VCaP (cell line): ENCODE data around the gene LRRFIP1.

Experiments used
- H3K27ac ChIP-seq: fragments of 450-650 bp; 2 replicates; pipeline ENCODE4 v1.5.1; 2017
- TF ChIP-seq, protein P1 (sequence below): fragments of 450-650 bp; conservative IDR thresholded peaks from 2 replicates; pipeline ENCODE4 v1.5.1; 2017; ENCODE audit warnings: mild to moderate bottlenecking, moderate library complexity

The LRRFIP1 gene

DNA sequence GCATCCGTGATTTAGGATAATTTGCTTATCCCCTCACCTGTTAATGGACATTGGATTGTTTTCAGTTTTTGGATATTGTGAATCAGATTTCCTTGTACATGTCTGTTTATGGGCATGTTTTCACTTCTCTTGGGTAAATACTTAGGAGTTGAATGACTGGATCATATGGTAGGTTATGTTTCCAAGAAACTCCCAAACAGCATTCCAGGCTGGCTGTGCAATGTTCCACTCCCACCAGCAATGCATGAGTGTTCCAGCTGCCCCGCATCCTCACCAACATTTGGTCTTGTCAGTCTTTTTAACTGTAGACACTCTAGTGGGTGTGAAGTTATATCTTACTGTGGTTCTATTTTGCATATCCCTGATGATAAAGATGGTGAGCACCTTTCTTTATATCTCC lies 8.9 kb upstream of the LRRFIP1 start:
- TF ChIP-seq, protein P1, sequence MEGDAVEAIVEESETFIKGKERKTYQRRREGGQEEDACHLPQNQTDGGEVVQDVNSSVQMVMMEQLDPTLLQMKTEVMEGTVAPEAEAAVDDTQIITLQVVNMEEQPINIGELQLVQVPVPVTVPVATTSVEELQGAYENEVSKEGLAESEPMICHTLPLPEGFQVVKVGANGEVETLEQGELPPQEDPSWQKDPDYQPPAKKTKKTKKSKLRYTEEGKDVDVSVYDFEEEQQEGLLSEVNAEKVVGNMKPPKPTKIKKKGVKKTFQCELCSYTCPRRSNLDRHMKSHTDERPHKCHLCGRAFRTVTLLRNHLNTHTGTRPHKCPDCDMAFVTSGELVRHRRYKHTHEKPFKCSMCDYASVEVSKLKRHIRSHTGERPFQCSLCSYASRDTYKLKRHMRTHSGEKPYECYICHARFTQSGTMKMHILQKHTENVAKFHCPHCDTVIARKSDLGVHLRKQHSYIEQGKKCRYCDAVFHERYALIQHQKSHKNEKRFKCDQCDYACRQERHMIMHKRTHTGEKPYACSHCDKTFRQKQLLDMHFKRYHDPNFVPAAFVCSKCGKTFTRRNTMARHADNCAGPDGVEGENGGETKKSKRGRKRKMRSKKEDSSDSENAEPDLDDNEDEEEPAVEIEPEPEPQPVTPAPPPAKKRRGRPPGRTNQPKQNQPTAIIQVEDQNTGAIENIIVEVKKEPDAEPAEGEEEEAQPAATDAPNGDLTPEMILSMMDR: no peak
- H3K27ac ChIP-seq: no peak overlapping the region

DNA sequence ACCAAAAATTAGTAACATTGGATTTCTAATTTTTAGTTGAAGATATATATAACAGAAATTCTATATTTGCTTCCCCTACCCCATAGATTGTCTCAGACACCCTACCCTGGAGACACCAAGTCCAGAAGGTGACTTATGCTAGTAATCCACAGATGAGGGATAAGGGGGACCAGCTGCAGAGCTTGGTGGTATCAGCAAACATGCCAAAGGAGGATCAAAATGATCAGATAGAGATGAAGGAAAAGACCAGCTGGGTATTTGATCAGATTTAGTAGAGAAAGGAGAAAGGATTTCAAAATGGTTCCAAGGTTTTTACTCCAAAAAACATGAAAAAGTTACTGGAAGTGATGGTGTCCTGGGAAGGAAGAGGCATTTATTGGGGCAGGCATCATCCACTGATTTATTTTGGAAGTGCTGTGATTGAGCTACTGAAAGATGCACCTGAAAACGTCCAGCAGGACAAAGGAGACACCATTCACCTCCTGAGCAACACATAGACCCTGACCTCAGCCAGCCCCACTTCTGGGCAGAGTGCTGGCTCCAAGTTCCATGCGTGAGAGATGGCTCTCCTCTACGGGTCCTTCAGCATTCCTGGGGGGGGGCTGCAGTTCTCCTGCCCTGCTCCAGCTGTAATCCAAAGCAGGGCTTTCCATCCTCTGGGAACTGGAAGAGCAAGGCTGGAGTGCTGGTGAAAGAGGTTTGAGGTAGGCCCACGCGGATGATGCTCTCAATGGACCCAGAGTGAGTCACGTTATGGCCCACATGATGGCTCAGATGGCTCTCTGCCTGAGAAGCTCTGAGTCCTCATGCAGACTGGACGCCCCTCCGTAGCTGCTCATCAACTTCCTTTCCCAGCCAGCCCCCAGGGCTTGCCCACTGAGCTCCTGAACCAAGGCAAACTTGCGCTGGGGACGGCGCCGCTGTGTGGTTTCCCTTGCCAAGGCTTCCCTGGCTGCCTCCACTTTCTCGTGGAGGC lies 3.7 kb upstream of the LRRFIP1 start:
- TF ChIP-seq, protein P1: no peak
- no peak overlapping the region for H3K27ac ChIP-seq

DNA sequence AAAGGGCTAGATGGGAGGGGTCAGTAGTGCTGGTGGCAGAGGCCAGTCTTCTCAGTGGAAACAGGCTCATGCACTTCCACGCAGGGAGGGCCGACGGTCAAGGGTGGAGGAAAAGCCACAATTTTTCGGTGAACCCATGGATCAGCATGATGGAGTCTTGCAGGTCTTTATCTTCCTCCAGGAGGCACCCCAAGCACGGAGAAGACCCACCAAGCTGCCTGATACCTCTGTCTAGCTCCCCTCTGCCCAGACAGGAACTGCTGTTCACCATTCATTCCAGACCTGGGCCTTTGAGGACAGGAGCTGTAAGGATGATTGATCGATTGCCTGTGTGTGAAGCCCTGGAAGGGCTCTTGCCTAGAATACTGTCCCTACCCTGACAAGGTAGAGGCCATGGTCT lies 2.8 kb upstream of the LRRFIP1 start:
- TF ChIP-seq, protein P1: no peak
- no peak overlapping the region for H3K27ac ChIP-seq

DNA sequence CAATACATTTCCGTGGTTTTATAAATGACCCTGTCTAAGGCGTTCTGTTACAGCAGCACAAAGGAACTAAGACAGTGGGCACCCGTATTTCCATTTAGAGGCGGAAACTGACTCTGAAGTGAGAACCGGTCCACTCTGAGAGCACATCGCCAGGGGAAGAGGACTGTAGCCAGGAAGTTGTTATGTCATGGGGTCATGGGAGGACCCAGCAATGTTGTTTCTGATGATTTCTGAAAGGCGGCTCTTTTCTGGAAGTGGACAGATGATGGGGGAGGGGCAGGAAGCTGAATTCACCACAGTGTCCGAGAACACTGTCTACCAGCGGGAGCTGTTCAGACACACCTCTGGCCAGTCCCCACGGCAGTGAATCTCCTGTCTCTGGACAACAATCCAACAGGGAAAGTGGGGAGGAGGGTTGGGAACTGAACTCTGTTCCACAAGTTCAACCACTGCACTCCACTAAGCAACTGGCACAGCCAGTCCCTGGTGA lies 2.1 kb upstream of the LRRFIP1 start:
- no peak overlapping the region for H3K27ac ChIP-seq
- TF ChIP-seq, protein P1: no peak

DNA sequence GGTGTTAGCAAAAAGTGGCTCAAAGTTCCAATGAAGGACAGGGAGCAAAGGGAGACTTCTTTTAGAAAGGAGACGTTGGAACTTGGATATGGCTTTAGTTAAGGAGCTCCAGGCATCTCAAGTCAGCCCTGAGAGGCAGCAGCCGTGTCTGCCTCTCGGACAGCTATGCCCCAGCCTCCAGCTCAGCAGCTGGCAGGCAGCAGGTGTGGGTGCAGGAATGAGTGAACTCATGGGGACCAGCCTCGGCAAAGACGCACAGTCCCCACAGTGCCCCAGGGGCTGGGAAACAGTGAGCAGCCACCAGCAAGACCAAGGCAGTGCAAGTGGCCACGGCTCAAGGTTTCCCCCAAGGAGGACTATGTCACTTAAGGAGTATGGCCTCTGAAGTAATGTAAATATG lies 1.6 kb upstream of the LRRFIP1 start:
- TF ChIP-seq, protein P1: no peak

DNA sequence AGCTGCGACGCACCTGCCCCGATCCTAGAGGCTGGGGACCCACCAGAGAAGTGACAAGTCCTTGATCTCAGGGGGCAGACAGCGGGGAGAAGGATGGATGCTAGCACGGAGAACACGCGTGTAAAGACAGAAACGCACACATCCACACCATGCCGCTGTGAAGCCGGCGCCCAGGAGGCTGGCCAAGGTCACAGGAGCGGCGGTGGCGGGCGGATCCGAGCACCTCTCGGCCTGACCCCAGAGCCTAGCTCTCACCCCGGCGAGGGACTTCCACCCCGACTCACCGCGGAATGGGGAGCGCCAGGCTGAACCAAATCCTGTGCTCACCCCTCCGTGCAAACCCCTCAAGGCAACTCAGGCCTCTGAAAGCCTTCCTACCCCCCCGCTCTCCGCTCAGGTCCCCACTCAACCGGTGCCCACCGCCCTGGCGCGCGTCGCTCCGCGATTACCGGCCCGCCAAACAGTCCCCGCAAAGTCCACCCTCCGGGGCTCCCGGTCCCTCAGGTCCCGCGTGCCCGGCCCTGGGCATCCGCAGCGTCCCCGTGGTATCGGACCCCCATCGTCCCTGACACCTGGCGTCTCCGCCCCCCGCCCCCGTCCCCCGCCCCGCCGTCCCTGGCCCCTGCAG lies 460 bp upstream of the LRRFIP1 start:
- peak overlapping the region; percentile 75 for H3K27ac ChIP-seq
- TF ChIP-seq, protein P1: no peak

More for the DNA sequence above, 1.6 kb upstream of the LRRFIP1 start:
- H3K27ac ChIP-seq: no peak overlapping the region
